ENCODE measurements around the gene RNF141.

Gene RNF141

DNA sequence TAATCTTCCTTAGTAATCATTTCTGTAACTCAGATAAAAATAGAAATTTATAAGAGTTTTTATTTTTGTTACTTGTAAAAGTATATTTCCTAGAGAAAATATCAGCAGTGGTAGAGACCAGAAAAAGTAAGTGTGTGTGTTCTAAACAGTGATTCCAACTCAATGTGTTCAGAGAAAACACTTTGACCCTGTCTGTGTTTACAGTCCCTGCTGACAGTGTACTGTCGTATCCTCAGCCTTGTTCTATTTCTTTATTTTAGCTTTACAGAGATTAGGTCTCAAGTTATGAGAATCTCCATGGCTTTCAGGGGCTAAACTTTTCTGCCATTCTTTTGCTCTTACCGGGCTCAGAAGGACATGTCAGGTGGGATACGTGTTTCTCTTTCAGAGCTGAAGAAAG lies 17.3 kb upstream of the RNF141 start:
- no peak for DNase-seq

DNA sequence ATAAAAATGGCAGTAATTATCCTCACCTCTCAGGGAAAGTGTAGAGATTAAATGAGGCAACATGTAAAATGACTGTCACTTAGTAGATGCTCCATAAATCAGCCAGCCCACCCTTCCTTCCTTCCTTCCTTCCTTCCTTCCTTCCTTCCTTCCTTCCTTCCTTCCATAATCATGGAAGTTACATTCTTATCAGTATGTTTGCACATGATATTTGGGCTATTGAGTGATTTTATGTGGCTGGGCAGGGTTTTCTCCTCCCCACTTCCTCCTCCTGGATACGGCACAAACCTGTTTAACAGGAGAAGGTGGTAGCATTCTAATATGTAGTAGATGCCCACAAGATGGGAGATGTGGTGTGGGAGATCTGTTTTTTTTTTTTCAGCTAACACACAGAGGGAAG lies 15.6 kb upstream of the RNF141 start:
- DNase-seq, result no peak

DNA sequence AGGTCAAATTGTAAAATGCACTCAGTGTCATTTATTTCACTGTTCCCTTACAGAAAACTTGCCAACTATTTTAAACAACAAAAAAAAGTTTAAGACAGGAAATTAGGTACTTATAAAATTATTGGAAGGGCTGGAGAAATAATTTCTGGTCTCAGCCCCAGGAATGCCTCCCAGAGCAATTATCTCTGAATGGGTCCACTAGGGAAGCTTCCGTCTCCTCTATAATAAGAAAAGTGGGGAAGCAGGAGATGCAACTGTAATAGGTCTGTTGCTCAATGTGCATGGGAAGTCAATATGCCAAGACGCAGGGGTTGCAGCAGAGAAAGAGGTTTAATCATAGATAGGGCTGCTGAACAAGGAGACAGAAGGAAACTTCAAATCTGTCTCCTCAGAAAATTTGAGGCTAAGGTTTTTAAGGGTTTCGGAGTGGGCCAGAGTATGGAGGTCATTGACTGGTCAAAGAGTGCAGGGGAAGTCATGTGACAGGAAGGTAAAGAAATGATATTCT lies 10.9 kb upstream of the RNF141 start:
- no peak for DNase-seq

DNA sequence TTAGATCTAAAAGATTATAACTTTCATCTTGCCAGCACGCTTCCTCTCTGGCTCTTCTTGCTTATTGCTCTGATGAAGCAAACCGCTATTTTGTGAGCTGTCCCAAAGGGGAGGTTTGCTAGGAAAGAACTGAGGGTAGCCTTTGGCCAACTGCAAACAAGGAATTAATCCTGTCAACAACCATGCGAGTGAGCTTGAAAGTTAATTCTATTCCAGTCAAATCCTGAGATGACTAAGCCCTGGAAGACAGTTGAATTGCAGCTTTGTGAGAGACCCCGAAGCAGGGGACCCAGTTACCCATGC lies 10.3 kb upstream of the RNF141 start:
- no peak for DNase-seq

DNA sequence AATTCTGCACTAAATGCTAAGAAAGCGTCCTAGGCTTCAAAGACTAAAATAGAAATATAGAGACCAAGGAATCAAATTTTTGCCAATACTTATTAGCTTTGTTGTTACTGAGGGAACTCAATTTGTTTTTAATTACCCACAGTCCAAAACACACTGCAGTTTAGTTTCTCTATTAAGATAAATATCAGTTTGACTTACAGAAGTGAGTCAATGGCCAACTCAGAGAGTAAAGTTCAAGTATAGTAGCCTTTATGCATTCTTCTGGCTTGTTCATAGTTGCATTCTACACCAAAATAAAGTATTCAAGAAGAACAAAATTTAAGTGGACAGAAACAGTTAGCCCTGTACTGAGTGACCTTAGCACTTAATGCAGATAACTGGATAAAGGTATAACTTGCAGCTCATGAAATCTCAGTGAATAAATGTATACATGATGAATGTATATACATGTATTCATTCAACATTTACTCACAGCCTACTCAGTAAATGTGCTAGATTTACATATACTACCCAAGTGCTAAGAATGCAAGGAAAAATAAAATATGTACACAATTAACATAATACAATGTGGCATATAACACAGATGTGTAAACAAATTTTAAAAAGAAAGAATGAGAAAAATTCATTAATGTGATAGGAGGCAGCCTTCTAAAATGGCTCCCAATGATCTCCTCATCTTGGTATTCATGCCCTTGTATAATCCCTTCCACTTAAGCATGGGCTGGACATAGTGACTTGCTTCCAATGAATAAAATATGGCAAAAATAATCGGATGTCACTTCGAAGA lies 9.7 kb upstream of the RNF141 start:
- no peak for DNase-seq

DNA sequence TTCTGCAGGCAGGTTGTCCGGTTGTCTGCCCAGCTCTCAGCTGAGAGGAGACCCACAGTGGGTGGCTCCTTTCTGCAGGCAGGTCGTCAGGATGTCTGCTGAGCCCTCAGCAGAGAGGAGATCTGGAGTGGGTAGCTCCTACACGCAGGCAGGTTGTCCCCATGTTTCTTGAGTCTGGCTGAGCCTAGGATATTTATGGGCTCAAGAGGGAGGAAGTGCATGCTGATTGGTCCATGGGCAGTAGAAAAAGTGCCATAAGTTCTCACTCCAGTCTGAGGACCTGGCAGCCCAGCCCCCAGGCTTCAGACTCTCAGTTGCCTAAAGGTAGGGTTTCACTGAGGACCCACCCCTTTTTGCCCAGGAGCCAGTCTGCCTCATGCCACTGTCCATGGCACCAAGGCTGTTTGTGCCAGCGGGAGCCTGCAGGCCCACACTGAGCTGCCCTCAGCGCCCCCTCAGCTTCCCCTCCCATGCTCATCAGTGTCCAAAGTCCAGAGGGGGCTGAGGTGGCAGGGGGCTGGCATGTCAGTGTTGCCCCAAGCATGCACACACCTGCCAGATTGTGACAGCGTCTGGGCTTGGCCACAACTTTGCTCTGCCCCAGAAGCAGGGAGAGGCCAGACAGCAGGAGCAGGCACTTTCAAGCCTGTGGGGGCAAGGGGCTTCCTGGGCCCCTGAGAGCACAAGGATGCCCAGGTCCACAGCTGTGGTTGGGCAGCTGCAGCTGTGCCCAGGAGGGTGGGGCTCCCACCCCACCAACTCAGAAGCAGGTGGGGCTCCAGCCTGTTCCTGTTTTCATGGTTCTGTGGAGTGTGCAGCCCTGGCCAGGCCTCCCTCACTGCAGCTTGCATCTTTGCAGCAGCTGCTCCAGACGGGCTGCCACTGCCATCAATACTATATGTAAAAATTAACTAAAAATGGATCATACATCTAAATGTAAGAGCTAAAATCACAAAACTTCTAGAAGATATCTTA lies 3.8 kb upstream of the RNF141 start:
- DNase-seq, result no peak

DNA sequence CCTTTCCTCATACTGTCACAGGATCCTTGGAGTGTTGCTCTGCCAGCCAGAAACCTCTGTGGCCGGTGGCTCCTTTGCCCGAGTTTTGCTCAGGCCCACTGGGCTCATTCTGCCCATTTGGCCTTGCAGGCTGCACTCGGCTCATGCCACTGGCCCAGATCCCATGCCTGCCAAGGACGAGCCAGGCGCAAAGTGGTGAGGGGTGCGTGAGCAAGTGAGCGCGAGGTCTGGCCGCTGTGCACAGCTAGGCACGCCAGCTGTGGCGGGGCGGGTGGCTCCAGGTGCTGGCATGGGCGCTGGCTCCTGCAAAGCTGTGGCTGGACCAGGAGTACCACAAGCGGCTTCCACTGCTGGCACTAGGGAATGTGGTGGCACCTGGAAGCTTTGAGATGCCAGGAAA lies 2.8 kb upstream of the RNF141 start:
- DNase-seq, result no peak

DNA sequence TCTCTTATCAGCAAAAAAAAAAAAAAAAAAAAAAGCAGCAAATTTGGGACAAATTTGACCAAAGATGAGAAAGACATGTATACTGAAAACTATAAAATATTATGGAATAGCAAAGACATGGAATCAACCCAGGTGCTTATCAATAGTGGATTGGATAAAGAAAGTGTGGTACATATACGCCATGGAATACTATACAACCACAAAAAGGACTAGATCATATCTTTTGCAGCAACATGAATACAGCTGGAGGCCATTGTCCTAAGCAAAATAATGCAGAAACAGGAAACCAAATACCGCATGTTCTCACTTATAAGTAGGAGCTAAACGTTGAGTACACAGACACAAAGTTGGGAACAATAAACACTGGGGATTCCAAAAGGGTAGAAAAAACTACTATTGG lies 1.8 kb upstream of the RNF141 start:
- DNase-seq, result no peak

DNA sequence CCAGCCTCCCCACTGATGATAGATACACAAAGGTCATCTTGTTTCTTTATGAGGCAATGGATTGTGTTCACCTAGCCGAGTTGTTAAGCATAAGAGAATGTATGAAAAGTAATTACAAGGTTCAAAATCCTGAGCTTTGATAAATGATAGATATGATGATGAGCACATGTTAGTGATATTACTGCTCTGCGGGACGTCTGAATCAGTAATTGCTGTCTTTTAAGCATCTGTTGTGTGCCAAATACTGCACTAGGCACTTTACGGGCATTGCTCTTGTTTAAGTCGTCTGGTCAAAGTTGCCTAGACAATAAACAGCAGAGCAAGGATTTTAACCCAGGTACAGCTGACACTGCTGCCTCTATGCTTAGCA lies 559 bp upstream of the RNF141 start:
- DNase-seq, result no peak

DNA sequence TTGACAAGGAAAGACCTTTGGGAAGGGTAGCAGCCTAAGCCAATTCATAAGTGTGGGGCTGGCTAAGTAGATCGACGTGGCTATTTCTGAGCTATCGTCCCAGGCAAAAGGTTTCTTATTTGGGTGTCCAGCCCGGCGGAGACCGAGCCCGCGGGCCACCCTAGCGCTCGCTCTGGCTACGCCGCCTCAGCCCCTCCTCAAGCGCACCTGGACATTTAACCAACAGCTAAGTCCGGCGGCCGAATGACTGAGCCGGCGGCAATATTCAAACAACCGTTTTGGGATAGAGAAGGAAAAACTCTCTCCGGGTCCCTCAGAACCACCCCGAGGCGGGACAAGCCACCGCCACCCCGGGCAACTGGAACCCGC lies 457 bp downstream of the RNF141 start:
- no peak for DNase-seq

DNA sequence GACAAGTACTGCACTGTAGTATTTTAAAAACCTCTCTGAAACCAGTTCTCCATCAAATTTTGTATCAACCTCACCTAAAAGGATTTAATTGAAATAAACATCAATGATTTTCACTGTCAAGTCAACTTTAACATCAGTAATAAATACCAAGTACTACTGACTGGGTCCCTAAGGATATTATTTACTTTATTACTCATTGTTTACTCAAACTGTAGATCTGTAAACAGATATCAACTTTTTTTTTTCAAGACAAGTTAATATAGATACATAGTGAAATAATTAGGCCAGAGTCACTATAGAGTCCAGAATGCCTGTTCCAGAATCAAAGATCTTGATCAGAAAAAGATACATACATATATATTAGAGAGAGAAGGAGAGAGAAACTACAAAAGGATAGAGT lies 1.6 kb downstream of the RNF141 start:
- no peak for DNase-seq

DNA sequence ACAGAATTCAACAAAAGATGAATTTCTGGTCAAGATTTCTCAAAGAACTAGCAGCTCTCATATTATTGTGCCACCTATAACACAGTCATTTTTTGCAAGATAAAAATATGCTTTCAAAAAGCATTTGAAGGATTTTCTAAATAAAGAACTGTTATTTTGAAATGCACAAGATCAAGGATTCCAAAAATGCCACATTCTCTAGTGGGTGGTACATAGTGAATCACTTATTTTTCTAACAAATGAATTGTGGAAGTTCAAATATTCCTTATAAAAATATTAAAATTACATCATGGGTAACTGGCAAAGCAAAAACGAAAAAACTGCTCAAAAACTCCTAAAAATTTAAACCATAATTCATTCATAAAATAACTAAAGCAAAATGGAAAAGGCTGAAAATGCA lies 2.1 kb downstream of the RNF141 start:
- DNase-seq, result no peak

DNA sequence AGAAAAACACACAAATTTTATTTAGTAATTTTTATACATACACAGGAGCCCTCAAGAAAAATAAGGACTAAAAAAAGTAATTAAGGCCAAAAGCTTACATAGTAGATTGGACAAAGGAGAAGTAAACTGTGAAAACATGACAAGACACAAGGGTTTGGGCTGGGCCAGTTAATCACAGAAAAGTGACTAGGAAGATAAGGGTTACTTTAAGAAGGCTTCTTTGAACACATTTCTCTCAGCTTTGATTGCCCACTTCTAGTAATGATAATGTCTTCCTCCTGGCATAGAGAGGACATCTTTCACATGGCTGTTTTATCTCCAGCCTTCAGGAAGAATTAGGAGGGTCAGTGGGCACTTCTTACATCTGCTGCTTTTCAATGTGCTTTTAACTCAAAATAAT lies 3.4 kb downstream of the RNF141 start:
- no peak for DNase-seq

DNA sequence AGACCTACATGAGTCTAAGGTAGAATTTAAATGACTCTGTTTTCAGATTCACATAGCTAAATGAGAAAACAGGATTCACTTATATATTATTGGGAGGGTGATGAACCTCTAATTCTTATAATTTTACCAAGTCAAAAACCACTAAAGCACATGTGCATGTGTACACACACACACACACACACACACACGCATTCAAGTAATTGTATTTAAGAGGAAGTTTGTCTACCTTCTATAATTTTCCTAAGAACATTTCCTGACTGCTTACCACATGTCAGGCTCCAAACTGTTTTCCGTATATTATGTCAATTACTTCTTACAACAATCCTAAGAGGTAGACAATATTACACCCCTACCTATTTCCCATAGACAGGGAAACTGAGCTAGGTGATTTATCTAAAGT lies 6.7 kb downstream of the RNF141 start:
- no peak for DNase-seq

DNA sequence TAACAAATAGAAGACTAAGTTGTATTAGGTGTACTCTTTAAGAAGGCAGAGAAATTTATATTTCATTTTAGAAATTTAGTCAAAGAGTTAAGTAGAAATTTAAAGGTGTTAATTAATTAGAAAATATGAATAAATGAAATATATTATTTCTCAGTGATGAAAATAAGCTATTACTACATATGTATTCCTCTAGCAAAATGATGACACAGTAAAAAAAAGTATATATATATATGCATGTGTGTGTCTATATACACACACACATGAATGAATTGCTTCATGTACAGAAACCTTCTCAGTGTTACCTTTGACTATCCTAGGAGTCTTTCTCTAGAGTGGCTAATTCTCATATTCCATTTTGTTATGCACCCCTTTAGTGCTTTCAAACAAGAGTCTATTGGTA lies 7.7 kb downstream of the RNF141 start:
- no peak for DNase-seq

DNA sequence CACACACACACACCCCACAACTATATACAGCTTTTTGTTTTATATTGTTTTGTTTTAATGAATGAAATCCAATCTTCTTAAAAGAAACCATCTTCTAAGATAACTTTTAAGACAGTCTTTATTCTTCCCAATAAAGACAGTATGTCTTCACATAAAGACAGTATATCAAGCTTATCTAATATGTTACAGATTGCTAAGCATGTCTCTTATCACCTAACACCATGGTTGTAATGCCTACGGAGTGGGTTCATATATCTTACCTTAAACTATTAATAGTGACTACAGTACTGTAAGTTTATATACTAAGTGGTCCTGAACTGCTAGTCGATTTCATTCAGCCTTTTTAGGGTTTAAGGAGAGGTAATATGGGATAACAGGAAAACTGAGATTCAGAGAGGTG lies 8.5 kb downstream of the RNF141 start:
- DNase-seq, result no peak

DNA sequence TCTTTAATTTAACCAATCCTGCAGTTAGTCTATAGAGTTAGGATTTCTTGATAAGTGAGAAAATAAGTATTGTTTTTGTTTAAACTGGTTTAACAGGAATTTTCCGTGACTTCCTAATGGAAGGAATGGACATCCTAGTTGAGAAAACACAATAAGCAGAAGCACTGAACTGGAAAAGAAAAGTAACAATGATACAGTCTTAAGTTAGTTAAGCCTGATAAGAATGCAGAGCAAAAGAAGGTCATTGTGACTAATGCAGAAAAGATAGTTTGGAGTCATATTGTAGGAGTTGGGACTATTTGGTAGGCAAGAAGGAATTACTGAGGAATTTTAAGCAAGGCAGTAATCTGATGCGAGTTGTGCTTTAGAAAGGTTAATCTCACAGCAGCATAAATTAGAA lies 11.7 kb downstream of the RNF141 start:
- DNase-seq, result no peak

DNA sequence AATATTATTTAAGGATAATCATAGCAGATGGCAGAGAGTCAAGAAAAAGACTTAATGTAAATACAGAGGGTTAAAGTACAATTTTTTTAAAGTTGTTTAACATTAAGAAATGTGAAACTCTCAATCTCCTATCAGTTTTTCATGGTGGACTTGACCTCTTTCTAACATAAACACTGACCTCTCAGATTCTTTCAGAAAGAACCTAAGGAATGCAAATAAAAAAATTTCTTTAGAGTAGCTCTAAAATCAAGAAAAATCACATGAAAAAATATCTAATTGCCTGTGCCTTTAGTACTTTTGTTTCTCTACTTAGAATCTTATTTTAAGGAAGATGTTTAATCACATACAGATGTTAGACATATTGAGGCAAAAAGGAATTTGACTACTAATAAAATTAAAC lies 12.9 kb downstream of the RNF141 start:
- no peak for DNase-seq

DNA sequence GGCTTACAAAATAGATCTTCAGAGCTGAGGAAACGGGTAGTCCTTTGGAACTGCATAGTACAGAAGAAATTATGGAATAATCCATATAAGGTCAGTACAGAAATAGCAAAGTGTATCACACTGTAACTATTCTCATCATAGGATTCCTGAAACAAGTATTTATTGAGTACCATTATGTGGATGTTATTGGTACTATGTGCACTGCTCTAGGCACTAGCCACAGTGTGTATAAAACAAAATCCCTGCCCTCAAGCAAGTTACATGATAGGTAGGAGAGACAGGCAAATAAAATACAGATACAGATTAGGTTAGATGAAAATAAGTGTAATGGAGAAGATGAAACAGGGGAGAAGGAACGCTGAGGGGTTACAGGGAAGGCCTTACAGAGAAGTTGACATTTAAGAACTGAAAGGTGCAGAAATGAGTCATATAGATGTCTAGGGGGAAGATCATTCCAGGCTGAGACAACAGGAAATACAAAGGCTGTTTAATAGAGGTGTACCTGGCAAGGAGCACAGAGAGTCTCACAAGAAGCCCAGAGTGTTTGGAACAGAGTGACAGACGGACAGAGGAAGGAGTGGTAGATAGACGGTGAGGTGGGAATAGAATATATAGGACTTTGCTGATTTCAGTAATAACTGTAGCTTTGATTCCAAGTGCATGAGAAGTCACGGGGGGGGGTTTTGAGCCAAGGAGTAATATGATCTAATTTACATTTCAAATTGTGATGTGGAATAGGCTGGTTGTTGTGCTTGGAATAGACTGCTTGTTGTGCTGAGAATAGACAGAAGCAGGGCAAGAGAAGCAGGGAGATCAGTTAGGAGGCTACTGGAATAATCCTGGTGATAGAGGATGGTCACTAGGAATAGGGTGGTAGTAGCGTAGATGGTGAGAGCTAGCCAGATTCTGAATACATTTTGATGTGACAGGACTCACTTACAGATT lies 13.7 kb downstream of the RNF141 start:
- peak; percentile 30 for DNase-seq

DNA sequence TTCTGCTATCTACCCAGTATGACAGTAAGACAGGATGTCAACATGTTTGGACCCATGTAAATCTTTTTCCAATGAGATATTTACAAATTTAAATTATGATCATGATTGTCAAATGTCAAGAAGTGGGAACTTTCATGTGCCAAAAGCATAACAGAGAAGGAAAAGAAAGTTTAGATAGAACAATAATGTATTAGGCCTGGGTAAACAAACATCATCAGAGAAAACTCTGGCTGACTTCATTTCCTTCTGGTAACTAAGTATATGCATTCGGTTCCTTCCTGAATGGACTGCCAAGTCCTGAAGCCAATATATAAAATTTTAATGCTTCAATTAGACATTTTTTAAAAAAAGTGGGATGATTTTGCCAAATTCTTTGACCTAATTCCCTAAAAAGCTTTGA lies 16.5 kb downstream of the RNF141 start:
- no peak for DNase-seq

DNA sequence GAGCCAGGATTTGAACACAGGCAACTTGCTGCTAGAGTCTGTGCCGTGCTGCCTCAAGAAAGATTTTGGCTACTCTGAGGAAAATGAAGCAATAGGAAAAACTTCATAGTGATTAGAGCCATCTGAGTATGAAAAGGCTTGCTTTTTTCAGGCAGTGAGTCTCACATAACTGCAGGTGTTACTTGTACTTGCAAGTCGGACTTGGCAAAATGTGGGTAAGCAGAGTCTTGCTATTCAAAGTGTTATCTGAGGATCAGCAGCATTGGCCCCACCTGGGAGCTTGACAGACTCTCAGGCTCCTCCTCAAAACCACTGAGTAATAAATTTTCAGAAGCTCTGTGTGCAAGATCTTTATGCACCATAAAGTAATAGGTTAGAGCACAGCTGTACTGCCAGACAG lies 18.1 kb downstream of the RNF141 start:
- DNase-seq, result no peak

DNA sequence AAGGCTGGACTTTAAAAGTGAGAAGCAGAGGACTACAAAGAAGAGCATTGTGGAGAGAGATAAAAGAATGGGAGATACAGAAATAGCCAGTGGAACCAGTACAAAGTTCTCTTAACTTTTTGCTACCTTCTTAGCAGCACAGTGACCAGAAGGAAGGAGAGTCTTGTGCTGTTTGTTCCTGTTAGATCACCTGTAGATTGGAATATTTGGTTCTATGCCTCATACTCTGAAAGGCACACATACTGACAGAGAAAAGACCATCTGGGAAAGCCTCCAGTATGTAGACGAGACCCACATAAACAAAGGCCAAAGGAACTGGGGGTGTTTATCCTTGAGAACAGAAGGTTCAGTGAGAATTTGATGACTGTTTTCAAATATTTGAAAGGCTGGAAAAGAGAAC lies 18.7 kb downstream of the RNF141 start:
- DNase-seq, result no peak

DNA sequence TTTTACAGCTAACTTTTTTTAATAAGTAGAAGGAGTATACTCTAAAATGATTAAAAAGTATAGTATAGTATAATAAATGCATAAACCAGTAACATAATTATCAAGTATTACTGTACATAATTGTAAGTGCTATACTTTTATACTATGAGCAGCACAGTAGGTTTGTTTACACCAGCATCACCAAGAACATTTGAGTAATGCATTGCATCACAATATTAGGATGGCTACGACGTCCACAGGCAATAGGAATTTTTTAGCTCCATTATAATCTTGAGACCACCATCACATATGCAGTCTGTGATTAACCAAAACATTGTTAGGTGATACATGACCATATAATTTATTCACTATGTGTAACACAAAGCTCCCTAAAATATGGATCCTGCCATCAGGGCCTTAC lies 20.4 kb downstream of the RNF141 start:
- DNase-seq, result no peak
